Raji (cell line): Measurements from ENCODE around the gene PIM3.
A peak's percentile ranks its signal among the peaks of the same experiment; 100 is the strongest.

ENCODE experiments used
- POLR2A ChIP-seq: IDR thresholded peaks from 2 replicates; pipeline ENCODE4 v1.6.1; 2011; ENCODE audit warnings: low read depth, low read length, control low read depth; ENCODE audit not compliant: insufficient read depth

PIM3 gene

GRCh38 chr22:49924113-49924833 is 36.3 kb upstream of the PIM3 start:
- no peak for TF ChIP-seq POLR2A

DNA sequence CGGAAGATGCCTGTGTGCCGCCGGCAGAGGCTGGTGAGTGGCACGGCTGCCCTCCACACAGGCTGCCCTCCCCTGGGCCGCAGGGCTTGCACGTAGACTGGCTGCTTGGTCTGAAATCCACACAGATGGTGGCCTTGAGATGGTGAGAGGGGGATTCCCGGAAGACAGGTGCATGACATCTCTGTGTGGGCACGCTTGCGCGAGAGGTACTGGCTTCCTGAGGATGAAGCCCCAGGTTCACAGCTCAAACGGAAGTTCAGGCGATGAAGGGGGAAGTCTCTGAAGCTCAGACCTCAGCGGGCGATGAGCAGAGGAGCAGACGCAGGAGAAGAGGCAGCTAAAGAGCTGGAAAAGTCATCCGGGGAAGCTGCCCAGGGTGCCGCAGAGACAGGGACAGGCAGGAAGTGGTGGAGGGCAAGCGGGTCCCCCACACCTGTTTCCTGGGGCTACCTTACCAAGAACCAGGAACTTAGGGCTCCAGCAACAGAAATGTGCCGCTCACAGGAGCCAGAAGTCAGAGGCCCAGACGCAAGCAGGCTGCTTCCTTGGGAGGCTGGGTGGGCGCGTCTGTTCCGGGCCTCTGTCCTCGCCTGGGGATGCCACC is 34.9 kb upstream of the PIM3 start:
- no peak for TF ChIP-seq POLR2A

DNA sequence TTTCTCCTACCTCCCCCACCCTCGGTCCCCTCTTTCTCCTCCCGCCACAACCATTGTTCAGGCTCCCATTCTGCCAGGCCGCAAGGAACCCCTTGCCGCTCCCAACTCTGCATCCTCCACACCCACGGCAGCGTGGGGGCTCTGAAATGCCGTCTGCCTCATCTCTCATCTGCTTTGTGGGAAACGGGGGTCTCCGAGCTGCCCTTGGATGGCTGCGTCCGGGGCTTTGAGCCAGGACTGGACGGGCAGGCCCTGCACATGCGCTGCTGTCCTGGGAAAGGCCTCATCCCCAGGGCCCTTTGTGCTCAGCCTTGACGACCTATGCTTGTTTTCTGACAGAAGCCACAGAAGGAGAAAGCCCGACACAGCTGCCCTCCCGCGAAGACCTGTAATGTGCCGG is 33.7 kb upstream of the PIM3 start:
- TF ChIP-seq POLR2A = no peak

- no peak for TF ChIP-seq POLR2A
Observed at GRCh38 chr22:49927483-49928184, 32.9 kb upstream of the PIM3 start.

- TF ChIP-seq POLR2A = no peak
Observed at GRCh38 chr22:49928185-49928495, 32.4 kb upstream of the PIM3 start.

- TF ChIP-seq POLR2A = no peak
Observed at GRCh38 chr22:49928555-49929210, 31.9 kb upstream of the PIM3 start.

- TF ChIP-seq POLR2A = no peak
Observed at GRCh38 chr22:49929211-49929979, 31.2 kb upstream of the PIM3 start.

DNA sequence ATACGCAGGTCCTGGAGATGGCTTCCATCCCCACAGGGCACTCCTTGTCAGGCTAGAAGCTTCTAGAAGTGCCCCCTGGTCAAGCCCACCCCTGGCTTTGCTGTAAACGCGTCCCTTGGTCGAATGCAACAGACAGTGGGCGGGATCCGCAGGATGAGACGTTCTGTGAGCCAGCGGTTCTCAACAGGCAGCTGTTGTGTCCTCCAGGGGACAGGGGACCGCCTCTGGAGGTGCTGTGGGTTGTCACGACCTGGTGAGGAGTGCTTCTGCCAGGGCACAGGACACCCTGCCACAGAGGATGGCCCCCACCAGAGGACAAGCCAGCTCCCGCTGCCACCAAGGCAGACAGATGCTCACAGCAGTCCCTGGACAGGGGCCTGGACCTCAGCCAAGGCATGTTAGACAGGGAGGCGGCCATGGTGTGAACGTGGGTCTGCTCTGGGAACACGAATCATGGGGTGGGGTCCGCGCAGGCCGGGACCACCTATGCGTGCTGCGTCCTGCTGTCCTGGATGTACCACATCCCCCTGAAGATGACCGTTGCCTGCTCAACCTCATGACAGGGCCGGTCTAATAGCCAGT is 30.5 kb upstream of the PIM3 start:
- no peak for TF ChIP-seq POLR2A

- peak; percentile 46 for TF ChIP-seq POLR2A
Observed at GRCh38 chr22:49930596-49931412, 29.8 kb upstream of the PIM3 start.

DNA sequence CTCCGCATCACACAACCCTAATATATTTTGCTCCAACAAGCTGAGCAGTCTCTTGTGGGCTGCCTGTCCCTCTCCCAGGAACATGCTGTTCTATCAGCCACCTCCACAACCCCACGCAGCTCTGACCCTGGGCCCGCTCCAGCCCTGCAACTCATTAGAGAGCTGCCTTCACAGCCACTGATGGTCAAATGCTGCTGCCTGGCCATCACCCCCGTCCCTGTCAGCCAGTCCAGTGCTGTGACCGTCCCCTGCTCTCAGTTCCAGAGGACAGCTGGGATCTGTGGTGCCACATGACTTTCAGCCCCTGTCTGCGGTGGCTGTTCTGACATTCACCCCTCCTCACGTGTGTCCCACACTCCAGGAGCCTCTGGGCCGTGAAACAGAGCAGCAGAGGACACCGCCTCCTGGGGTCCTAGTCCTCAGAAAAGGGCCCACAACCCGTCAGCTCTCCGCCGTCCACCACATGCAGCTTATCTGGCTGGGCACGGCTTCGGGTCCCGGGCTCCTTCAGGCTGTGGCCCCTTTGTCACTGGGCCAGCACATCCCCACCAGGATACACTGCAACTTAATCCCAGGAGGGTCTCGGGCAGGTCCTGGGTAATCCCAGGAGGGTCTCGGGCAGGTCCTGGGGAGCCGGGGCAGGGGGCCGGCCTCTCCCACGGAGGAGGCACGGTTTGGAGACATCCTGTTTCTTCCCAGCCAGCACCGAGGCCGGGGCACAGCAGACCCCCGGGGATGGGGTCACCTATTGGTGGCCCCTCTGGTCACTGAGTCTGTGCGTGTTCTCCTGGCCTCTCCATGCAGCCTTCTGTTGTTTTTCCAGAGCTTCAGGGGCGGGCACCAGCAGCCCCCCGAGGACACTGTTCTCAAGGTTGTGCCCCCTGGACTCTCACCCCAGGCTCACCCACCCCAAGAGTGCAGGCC is 27.1 kb upstream of the PIM3 start:
- TF ChIP-seq POLR2A = no peak

DNA sequence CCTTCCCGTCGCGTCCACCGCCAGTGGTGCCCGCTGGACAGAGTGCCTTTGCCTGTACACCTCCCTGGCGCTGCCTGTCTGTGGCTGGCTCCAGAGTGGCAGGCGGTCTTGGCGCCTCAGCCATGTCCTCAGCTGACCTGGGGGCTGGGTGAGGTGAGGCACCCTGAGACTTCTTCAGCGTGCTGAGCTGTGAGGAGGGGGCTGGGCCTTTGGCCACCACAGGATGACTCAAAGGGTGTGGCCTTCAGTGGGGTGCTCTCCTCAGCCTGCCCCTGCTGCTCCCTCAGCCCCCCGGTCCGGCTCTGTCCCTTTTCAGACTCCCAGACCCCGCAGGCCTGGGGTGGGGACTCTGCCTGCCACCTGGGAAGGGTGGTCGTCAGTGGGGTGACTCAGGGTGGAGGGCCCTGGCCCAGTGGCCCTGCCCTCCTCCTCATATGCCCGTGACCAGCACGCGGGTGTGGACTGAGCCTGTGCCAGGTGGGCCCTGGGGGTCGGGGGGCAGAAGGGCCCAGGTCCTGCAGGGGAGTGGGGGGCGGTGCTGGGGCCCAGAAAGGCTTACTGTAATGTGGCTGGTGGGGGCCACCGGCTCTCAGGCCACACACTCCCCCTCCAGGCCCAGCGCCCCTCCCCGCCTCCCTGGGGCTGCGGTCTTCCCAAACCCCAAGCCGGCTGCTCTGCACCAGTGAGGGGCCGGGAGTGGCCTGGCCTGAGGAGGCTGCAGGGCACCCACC is 26.2 kb upstream of the PIM3 start:
- no peak for TF ChIP-seq POLR2A

- TF ChIP-seq POLR2A = no peak
Observed at GRCh38 chr22:49934891-49935557, 25.5 kb upstream of the PIM3 start.
